Measurements from ENCODE around the gene SSBP3.

Gene SSBP3

GRCh38 chr1:54265659-54266058, 140.5 kb downstream of the SSBP3 start:
- DNase-seq (ENCODE audit: low spot score), result no peak

GRCh38 chr1:54265126-54265525, 141.1 kb downstream of the SSBP3 start:
- no peak for DNase-seq (ENCODE audit: low spot score)
- TF ChIP-seq, protein P1, sequence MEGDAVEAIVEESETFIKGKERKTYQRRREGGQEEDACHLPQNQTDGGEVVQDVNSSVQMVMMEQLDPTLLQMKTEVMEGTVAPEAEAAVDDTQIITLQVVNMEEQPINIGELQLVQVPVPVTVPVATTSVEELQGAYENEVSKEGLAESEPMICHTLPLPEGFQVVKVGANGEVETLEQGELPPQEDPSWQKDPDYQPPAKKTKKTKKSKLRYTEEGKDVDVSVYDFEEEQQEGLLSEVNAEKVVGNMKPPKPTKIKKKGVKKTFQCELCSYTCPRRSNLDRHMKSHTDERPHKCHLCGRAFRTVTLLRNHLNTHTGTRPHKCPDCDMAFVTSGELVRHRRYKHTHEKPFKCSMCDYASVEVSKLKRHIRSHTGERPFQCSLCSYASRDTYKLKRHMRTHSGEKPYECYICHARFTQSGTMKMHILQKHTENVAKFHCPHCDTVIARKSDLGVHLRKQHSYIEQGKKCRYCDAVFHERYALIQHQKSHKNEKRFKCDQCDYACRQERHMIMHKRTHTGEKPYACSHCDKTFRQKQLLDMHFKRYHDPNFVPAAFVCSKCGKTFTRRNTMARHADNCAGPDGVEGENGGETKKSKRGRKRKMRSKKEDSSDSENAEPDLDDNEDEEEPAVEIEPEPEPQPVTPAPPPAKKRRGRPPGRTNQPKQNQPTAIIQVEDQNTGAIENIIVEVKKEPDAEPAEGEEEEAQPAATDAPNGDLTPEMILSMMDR (IDR thresholded peaks at IDR 0.05; ENCODE audit: extremely low read depth, missing control alignments), result no peak

More at GRCh38 chr1:54265659-54266058, 140.5 kb downstream of the SSBP3 start:
- TF ChIP-seq, protein P1 (IDR thresholded peaks at IDR 0.05; ENCODE audit: extremely low read depth, missing control alignments), result no peak

- DNase-seq (ENCODE audit: low spot score), result no peak
- TF ChIP-seq, protein P1 (IDR thresholded peaks at IDR 0.05; ENCODE audit: extremely low read depth, missing control alignments), result no peak
These were observed 142.5 kb downstream of the SSBP3 start for GRCh38 chr1:54263601-54264226.

- no peak for DNase-seq (ENCODE audit: low spot score)
- TF ChIP-seq, protein P1 (IDR thresholded peaks at IDR 0.05; ENCODE audit: extremely low read depth, missing control alignments), result no peak
These were observed 143.9 kb downstream of the SSBP3 start for GRCh38 chr1:54262244-54262643.

DNA sequence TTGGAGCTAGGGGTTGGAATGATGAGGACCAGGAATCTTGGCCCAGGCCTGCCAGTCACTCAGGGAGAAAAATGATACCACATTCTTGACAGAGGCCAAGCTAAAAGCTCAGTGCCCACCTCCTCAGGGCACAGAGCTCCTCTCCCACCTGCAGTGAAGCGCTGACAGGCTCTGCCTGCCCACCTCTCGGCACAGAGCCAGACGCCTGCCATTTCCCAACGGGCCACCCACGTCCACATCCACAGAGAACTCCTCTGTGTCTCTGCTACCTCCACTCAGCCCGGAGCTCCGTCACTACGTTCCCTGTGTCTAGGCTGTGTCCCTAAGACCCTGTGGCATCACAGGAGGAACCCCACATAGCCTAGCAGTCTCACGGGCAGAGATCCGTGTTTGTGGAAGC, 145.4 kb downstream of the SSBP3 start:
- no peak for DNase-seq (ENCODE audit: low spot score)
- TF ChIP-seq, protein P1 (IDR thresholded peaks at IDR 0.05; ENCODE audit: extremely low read depth, missing control alignments), result no peak

DNA sequence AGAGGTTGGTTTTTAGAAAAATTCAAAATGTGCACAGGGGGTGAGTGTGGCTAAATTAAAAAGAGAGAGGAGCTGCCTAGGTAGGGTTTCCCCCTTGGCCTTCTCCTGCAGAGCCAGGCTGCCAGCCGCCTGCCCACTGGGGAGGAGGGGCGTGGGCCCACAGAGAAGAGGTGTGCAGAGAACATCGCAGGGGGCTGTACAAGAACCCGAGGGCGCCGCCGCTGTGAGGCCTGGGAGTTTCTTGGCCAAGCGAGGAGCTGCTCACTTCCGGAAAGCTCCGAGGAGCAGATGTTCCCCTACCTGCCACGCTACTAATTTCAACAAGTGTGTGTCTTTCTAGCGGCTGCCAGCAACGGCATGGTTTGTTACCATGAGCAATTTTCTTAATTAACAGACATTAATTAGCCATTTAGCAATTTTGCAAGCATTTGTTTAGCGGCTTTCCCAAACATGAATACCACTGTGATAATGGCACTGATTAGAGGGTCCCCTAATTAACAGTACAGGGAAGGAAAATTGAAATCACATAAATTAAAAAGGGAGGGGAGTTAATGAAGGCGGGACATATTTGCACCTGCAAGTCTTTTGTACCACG, 146.6 kb downstream of the SSBP3 start:
- TF ChIP-seq, protein P1 (IDR thresholded peaks at IDR 0.05; ENCODE audit: extremely low read depth, missing control alignments), result no peak
- no peak for DNase-seq (ENCODE audit: low spot score)

DNA sequence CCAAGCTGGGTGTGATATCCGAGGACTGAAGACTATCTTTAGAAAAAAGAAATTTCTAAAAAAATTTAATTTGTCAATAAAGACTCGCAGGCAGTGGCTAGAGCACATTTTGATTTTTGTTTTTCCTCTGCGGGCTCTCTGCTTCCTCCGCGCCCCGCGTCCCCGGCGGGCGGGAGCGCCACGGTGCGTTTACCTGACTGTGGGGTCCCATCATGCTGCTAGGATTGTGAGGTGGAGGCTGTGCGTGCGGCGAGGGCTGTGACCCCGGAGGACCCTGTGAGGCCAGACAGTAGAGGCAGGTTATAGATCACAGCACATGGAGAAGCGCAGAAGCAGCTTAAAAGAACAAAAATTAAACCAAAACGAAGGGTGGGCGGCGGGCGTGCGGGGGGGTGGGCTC, 148.3 kb downstream of the SSBP3 start:
- no peak for DNase-seq (ENCODE audit: low spot score)
- TF ChIP-seq, protein P1 (IDR thresholded peaks at IDR 0.05; ENCODE audit: extremely low read depth, missing control alignments), result no peak
